ENCODE data around the gene TIMM23. TPM values are rescaled to one million over a fixed set of nuclear protein-coding genes. Genes with fewer than 3 reads are reported as not detected.
A peak's percentile ranks its signal among the peaks of the same experiment; 100 is the strongest.
"Not testable (repeated sequence)": the region's sequence is repeated elsewhere in the genome, so short reads cannot be mapped to it uniquely, and the experiment has no call there.

The TIMM23 gene, protein sequence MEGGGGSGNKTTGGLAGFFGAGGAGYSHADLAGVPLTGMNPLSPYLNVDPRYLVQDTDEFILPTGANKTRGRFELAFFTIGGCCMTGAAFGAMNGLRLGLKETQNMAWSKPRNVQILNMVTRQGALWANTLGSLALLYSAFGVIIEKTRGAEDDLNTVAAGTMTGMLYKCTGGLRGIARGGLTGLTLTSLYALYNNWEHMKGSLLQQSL
- 50.7 TPM for total RNA-seq
- polyA plus RNA-seq (ENCODE audit: insufficient read depth in 1 of 8, insufficient read length in 8 of 8, low replicate concordance in 1 of 8), result 10 to 100 TPM; 49.8 to 58.8 (median 54.5) TPM
- long read RNA-seq, donor 1, transcript TIMM23-201 (7 exons, 1,222 nt), result major isoform, 13 of 13 reads
- long read RNA-seq, donor 1, partial matches to known transcripts, result 0 of 13 reads
- long read RNA-seq, donor 1, other reads (novel, unspliced or antisense), result 0 of 13 reads
- long read RNA-seq, donor 2, partial matches to known transcripts, result 0 of 3 reads
- long read RNA-seq, donor 2, other reads (novel, unspliced or antisense), result 0 of 3 reads
- long read RNA-seq, donor 3, transcript TIMM23-201 (7 exons, 1,222 nt), result major isoform, 36 of 99 reads
- long read RNA-seq, donor 3, partial matches to known transcripts, result 46 of 99 reads
- long read RNA-seq, donor 3, other reads (novel, unspliced or antisense), result 17 of 99 reads
- long read RNA-seq, donor 4, transcript TIMM23-201 (7 exons, 1,222 nt), result major isoform, 16 of 21 reads
- long read RNA-seq, donor 4, partial matches to known transcripts, result 5 of 21 reads
- long read RNA-seq, donor 4, other reads (novel, unspliced or antisense), result 0 of 21 reads
- long read RNA-seq, donor 5, transcript TIMM23-201 (7 exons, 1,222 nt), result major isoform, 52 of 188 reads
- long read RNA-seq, donor 5, partial matches to known transcripts, result 83 of 188 reads
- long read RNA-seq, donor 5, other reads (novel, unspliced or antisense), result 53 of 188 reads
- long read RNA-seq, donor 6, transcript TIMM23-201 (7 exons, 1,222 nt), result major isoform, 47 of 52 reads
- long read RNA-seq, donor 6, partial matches to known transcripts, result 5 of 52 reads
- long read RNA-seq, donor 6, other reads (novel, unspliced or antisense), result 0 of 52 reads
- long read RNA-seq, donor 7, transcript TIMM23-201 (7 exons, 1,222 nt), result major isoform, 26 of 26 reads
- long read RNA-seq, donor 7, partial matches to known transcripts, result 0 of 26 reads
- long read RNA-seq, donor 7, other reads (novel, unspliced or antisense), result 0 of 26 reads
- long read RNA-seq, donor 8, transcript TIMM23-201 (7 exons, 1,222 nt), result major isoform, 12 of 218 reads
- long read RNA-seq, donor 8, partial matches to known transcripts, result 199 of 218 reads
- long read RNA-seq, donor 8, other reads (novel, unspliced or antisense), result 7 of 218 reads
- long read RNA-seq, donor 9, transcript TIMM23-201 (7 exons, 1,222 nt), result major isoform, 20 of 61 reads
- long read RNA-seq, donor 9, partial matches to known transcripts, result 29 of 61 reads
- long read RNA-seq, donor 9, other reads (novel, unspliced or antisense), result 12 of 61 reads
- long read RNA-seq, donor 10, transcript TIMM23-201 (7 exons, 1,222 nt), result major isoform, 28 of 28 reads
- long read RNA-seq, donor 10, partial matches to known transcripts, result 0 of 28 reads
- long read RNA-seq, donor 10, other reads (novel, unspliced or antisense), result 0 of 28 reads
- long read RNA-seq, donor 11, transcript TIMM23-201 (7 exons, 1,222 nt), result major isoform, 23 of 77 reads
- long read RNA-seq, donor 11, partial matches to known transcripts, result 26 of 77 reads
- long read RNA-seq, donor 11, other reads (novel, unspliced or antisense), result 28 of 77 reads

DNA sequence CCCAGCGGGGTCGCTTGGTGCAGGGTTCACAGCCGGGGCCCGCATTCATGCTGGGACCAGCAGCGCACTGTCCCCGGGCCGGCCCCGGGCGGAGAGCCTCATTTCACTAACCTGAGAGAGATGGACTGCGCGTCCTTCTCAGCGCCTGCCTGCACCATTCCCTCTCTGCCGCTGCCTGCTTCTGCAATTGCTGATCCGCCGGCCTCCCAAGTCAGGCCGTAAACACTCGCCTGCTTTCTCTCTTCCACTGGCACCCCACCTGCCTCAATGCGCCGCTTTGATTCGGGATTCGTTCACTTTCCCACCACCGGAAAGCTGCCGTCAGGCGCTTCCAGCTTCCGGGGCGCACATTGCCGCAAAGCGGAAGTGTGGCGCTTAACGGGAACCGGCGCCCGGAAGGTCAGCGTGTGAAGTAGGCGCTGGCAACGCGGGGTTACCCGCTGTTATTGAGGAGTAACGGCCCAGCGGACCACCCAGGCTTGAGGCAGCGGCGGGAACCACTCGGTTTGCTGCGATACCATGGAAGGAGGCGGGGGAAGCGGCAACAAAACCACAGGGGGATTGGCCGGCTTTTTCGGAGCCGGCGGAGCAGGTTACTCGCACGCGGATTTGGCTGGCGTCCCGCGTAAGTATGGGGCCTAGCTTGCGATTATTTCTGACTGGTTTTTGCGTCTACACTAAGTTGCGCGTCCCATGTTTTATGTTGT, at the start of gene TIMM23:
TIMM23 (plus strand) TSS at position 384 of the 707 bp plus-strand sequence; CDS start at position 520, 136 bp downstream.
- not testable (repeated sequence) for H3K36me3 ChIP-seq (ENCODE audit: control insufficient read depth, insufficient read depth, low read length); H3K4me1 ChIP-seq (ENCODE audit: control insufficient read depth, insufficient read depth, low read length); H3K27me3 ChIP-seq (ENCODE audit: control insufficient read depth, insufficient read depth, low read length); H3K9me3 ChIP-seq (replicated peaks; ENCODE audit: control insufficient read depth, low read depth, low read length)
- WGBS (ENCODE audit: insufficient coverage), result 0% methylated on average over 43 of the region's 60 CpGs
- peak within 1 kb of the TSS; percentile 51 for H3K27ac ChIP-seq (ENCODE audit: low read length)
- peak within 1 kb of the TSS; percentile 68 for H3K4me3 ChIP-seq (ENCODE audit: low read length)
- DNase-seq, result peak; percentile 92

- H3K27ac ChIP-seq (ENCODE audit: low read length); H3K4me1 ChIP-seq (ENCODE audit: control insufficient read depth, insufficient read depth, low read length); H3K9me3 ChIP-seq (replicated peaks; ENCODE audit: control insufficient read depth, low read depth, low read length); DNase-seq; H3K4me3 ChIP-seq (ENCODE audit: low read length); H3K36me3 ChIP-seq (ENCODE audit: control insufficient read depth, insufficient read depth, low read length); H3K27me3 ChIP-seq (ENCODE audit: control insufficient read depth, insufficient read depth, low read length): not testable (repeated sequence)
- WGBS (ENCODE audit: insufficient coverage), result no CpG with 5 or more reads among the region's 1 CpG
Observed at GRCh38 chr10:45926790-45927189, 45.5 kb upstream of the TIMM23 start.

- not testable (repeated sequence) for H3K27me3 ChIP-seq (ENCODE audit: control insufficient read depth, insufficient read depth, low read length); H3K36me3 ChIP-seq (ENCODE audit: control insufficient read depth, insufficient read depth, low read length); H3K9me3 ChIP-seq (replicated peaks; ENCODE audit: control insufficient read depth, low read depth, low read length); H3K4me1 ChIP-seq (ENCODE audit: control insufficient read depth, insufficient read depth, low read length); H3K4me3 ChIP-seq (ENCODE audit: low read length); H3K27ac ChIP-seq (ENCODE audit: low read length); DNase-seq
- WGBS (ENCODE audit: insufficient coverage), result no CpG with 5 or more reads among the region's 4 CpGs
Observed at GRCh38 chr10:45931305-45931704, 41.0 kb upstream of the TIMM23 start.

GRCh38 chr10:45934788-45935187, 37.5 kb upstream of the TIMM23 start:
- not testable (repeated sequence) for H3K27me3 ChIP-seq (ENCODE audit: control insufficient read depth, insufficient read depth, low read length); DNase-seq; H3K4me1 ChIP-seq (ENCODE audit: control insufficient read depth, insufficient read depth, low read length); H3K9me3 ChIP-seq (replicated peaks; ENCODE audit: control insufficient read depth, low read depth, low read length); H3K4me3 ChIP-seq (ENCODE audit: low read length); H3K36me3 ChIP-seq (ENCODE audit: control insufficient read depth, insufficient read depth, low read length); H3K27ac ChIP-seq (ENCODE audit: low read length)
- WGBS (ENCODE audit: insufficient coverage), result no CpG with 5 or more reads among the region's 3 CpGs

GRCh38 chr10:45939176-45939697, 33.1 kb upstream of the TIMM23 start:
- not testable (repeated sequence) for H3K9me3 ChIP-seq (replicated peaks; ENCODE audit: control insufficient read depth, low read depth, low read length); DNase-seq; H3K27ac ChIP-seq (ENCODE audit: low read length); H3K36me3 ChIP-seq (ENCODE audit: control insufficient read depth, insufficient read depth, low read length); H3K4me3 ChIP-seq (ENCODE audit: low read length); H3K27me3 ChIP-seq (ENCODE audit: control insufficient read depth, insufficient read depth, low read length); H3K4me1 ChIP-seq (ENCODE audit: control insufficient read depth, insufficient read depth, low read length)
- no CpG with 5 or more reads among the region's 2 CpGs for WGBS (ENCODE audit: insufficient coverage)

GRCh38 chr10:45941196-45941595, 31.1 kb upstream of the TIMM23 start:
- H3K4me3 ChIP-seq (ENCODE audit: low read length); H3K27me3 ChIP-seq (ENCODE audit: control insufficient read depth, insufficient read depth, low read length); DNase-seq; H3K9me3 ChIP-seq (replicated peaks; ENCODE audit: control insufficient read depth, low read depth, low read length); H3K36me3 ChIP-seq (ENCODE audit: control insufficient read depth, insufficient read depth, low read length); H3K27ac ChIP-seq (ENCODE audit: low read length); H3K4me1 ChIP-seq (ENCODE audit: control insufficient read depth, insufficient read depth, low read length): not testable (repeated sequence)
- WGBS (ENCODE audit: insufficient coverage), result no CpG with 5 or more reads among the region's 1 CpG

- not testable (repeated sequence) for H3K4me1 ChIP-seq (ENCODE audit: control insufficient read depth, insufficient read depth, low read length); H3K36me3 ChIP-seq (ENCODE audit: control insufficient read depth, insufficient read depth, low read length); H3K4me3 ChIP-seq (ENCODE audit: low read length); DNase-seq; H3K9me3 ChIP-seq (replicated peaks; ENCODE audit: control insufficient read depth, low read depth, low read length); H3K27me3 ChIP-seq (ENCODE audit: control insufficient read depth, insufficient read depth, low read length); H3K27ac ChIP-seq (ENCODE audit: low read length)
- 80% methylated on average over 1 of the region's 4 CpGs for WGBS (ENCODE audit: insufficient coverage)
Observed at GRCh38 chr10:45945476-45945875, 26.8 kb upstream of the TIMM23 start.

DNA sequence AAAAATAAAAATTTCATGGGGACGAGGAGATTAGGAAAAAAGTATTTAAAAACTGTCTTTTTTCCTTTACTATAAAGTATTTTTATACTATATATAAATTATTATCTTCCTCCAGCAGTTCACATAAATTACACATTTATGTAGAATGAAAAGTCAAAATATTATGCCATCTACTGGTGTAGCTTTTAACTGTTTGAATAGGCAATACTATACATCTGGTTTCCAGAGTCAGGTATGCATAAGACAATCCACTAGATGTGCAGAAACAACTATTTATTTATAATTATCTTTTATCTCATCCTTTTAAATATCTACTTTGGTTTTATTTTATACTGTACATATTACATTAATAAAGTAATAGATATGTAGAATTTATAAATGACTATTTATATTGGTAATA, 24.9 kb upstream of the TIMM23 start:
- DNase-seq; H3K4me1 ChIP-seq (ENCODE audit: control insufficient read depth, insufficient read depth, low read length); H3K4me3 ChIP-seq (ENCODE audit: low read length); H3K27ac ChIP-seq (ENCODE audit: low read length); H3K27me3 ChIP-seq (ENCODE audit: control insufficient read depth, insufficient read depth, low read length); H3K36me3 ChIP-seq (ENCODE audit: control insufficient read depth, insufficient read depth, low read length); H3K9me3 ChIP-seq (replicated peaks; ENCODE audit: control insufficient read depth, low read depth, low read length): not testable (repeated sequence)
- WGBS (ENCODE audit: insufficient coverage), result no CpG with 5 or more reads among the region's 1 CpG

DNA sequence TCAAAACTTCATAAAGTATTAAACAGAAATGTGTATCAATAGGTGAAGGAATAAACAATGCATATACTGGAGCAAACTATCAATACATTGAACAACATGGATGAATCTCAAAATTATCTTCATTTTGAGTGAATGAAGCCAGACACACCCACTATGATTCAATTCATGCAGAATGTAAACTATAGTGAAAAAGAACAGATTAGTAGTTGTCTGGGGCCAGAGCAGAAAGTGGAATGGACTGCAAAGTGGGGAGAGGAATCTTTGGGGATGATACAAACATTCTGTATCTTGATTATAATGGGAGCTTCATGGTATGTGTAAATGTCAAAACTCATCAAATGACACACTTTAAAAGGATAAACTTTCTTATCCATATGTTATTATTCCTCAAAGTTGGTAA, 23.5 kb upstream of the TIMM23 start:
- H3K27me3 ChIP-seq (ENCODE audit: control insufficient read depth, insufficient read depth, low read length); H3K36me3 ChIP-seq (ENCODE audit: control insufficient read depth, insufficient read depth, low read length); DNase-seq; H3K4me1 ChIP-seq (ENCODE audit: control insufficient read depth, insufficient read depth, low read length); H3K9me3 ChIP-seq (replicated peaks; ENCODE audit: control insufficient read depth, low read depth, low read length); H3K27ac ChIP-seq (ENCODE audit: low read length); H3K4me3 ChIP-seq (ENCODE audit: low read length): not testable (repeated sequence)

All from muscle of leg (tissue), 16 donors.